K562 (cell line): ENCODE data around the gene COX6B2.

Source experiments
- NFIC ChIP-seq: fragments of 450-650 bp; IDR thresholded peaks from 2 replicates; pipeline ENCODE4 v1.6.1; 2017; ENCODE audit warnings: mild to moderate bottlenecking, inconsistent platforms
- PRDM10 ChIP-seq: fragments of 450-650 bp; IDR thresholded peaks from 2 replicates; pipeline ENCODE4 v1.6.1; 2018; ENCODE audit not compliant: partially characterized antibody
- TF ChIP-seq, protein P1 (sequence below): sonication (generic); formaldehyde crosslinking; IDR thresholded peaks from 2 replicates; pipeline ENCODE4 v1.8.1; 2023; ENCODE audit warnings: mild to moderate bottlenecking, missing genetic modification reagents, moderate library complexity

GRCh38 chr19:55365964-55366363 is 11.4 kb upstream of the COX6B2 start:
- TF ChIP-seq PRDM10 = no peak
- TF ChIP-seq, protein P1, sequence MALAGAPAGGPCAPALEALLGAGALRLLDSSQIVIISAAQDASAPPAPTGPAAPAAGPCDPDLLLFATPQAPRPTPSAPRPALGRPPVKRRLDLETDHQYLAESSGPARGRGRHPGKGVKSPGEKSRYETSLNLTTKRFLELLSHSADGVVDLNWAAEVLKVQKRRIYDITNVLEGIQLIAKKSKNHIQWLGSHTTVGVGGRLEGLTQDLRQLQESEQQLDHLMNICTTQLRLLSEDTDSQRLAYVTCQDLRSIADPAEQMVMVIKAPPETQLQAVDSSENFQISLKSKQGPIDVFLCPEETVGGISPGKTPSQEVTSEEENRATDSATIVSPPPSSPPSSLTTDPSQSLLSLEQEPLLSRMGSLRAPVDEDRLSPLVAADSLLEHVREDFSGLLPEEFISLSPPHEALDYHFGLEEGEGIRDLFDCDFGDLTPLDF (CRISPR knock-in tag) = no peak
- TF ChIP-seq NFIC = no peak
